D721Med (cell line): ENCODE results near the gene BCL2L12.

Experiments used
- DNase-seq: peaks from one replicate; pipeline ENCODE4 v3.0.0; 2011; ENCODE audit warnings: low spot score; ENCODE audit not compliant: insufficient read length
- FAIRE-seq: peaks from 2 replicates; lab custom pipeline; 2011; peaks lifted over from hg19 to GRCh38; lab: Jason Lieb, UNC
- TF ChIP-seq, protein P1 (sequence below): IDR thresholded peaks from 2 replicates; pipeline ENCODE4 v1.5.1; 2012; ENCODE audit warnings: mild to moderate bottlenecking, control low read depth; ENCODE audit not compliant: insufficient read depth; ENCODE audit errors: missing control alignments

The BCL2L12 gene

DNA sequence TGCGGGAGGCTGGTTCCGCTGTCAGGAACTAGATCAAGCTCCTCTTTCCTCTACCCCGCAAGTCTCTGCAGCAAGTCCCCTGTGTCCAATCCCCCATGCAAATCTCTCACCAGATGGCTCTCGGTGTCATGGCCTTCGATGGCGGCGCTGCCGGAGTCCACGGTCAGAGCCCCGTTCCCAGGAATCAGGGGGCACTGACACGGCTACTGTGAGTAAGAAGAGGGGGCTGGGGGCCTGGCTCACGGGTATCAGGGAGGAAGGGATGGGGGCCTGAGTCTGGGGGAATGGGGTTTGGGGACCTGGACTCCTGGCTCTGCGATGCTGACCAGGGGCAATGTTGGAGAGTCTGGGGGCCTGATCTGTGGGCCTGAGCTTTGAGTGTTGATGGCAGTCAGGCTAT is 19.7 kb upstream of the BCL2L12 start:
- TF ChIP-seq, protein P1, sequence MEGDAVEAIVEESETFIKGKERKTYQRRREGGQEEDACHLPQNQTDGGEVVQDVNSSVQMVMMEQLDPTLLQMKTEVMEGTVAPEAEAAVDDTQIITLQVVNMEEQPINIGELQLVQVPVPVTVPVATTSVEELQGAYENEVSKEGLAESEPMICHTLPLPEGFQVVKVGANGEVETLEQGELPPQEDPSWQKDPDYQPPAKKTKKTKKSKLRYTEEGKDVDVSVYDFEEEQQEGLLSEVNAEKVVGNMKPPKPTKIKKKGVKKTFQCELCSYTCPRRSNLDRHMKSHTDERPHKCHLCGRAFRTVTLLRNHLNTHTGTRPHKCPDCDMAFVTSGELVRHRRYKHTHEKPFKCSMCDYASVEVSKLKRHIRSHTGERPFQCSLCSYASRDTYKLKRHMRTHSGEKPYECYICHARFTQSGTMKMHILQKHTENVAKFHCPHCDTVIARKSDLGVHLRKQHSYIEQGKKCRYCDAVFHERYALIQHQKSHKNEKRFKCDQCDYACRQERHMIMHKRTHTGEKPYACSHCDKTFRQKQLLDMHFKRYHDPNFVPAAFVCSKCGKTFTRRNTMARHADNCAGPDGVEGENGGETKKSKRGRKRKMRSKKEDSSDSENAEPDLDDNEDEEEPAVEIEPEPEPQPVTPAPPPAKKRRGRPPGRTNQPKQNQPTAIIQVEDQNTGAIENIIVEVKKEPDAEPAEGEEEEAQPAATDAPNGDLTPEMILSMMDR = no peak
- no peak for DNase-seq
- FAIRE-seq = no peak

DNA sequence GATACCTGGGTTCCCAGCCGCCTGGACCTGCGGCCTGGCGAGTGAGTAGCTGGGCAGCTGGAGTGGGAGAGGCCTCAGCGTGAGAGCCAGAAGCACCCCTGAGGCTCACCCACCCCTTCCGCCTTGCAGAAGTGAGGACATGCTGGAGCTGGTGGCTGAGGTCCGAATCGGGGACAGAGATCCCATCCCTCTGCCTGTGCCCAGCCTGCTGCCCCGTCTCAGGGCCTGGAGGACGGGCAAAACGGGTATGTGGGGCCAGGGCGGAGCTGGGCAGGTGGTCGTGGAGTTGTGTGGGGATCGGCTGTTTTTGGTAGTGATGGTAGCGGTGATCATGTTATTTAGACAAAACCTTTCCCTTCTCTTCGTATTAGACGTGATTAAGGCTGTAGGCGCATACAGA is 19.1 kb upstream of the BCL2L12 start:
- FAIRE-seq = no peak
- TF ChIP-seq, protein P1 = no peak
- no peak for DNase-seq

DNA sequence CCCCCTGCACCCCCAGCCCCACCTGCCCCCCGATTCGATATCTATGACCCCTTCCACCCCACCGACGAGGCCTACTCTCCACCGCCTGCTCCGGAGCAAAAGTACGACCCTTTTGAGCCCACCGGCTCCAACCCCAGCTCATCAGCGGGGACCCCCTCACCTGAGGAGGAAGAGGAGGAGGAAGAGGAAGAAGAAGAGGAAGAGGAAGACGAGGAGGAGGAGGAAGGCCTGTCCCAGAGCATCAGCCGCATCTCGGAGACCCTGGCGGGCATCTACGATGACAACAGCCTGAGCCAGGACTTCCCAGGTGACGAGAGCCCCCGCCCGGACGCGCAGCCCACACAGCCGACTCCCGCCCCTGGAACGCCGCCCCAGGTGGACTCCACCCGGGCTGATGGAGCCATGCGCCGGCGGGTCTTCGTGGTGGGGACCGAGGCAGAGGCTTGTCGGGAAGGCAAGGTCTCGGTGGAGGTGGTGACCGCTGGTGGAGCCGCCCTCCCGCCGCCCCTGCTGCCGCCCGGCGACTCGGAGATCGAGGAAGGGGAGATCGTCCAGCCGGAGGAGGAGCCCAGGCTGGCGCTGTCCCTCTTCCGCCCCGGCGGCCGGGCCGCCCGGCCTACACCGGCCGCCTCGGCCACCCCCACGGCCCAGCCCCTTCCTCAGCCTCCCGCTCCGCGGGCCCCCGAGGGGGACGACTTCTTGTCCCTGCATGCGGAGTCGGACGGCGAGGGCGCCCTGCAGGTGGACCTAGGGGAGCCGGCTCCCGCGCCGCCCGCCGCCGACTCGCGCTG is 14.5 kb upstream of the BCL2L12 start:
- TF ChIP-seq, protein P1 = no peak
- no peak for FAIRE-seq

DNA sequence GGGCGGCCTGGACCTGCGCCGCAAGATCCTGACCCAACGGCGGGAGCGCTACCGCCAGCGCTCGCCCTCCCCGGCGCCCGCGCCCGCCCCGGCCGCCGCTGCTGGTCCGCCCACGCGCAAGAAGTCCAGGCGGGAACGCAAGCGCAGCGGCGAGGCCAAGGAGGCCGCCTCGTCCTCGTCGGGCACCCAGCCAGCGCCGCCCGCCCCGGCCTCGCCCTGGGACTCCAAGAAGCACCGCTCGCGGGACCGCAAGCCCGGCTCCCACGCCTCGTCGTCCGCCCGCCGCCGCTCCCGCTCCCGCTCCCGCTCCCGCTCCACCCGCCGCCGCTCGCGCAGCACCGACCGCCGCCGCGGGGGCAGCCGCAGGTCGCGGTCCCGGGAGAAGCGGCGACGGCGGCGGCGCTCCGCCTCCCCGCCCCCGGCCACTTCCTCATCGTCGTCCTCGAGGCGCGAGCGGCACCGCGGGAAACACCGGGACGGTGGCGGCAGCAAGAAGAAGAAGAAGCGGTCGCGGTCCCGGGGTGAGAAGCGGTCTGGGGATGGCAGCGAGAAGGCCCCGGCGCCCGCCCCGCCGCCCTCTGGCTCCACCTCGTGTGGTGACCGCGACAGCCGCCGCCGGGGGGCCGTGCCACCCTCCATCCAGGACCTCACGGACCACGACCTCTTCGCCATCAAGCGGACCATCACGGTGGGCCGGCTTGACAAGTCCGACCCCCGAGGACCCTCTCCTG is 13.7 kb upstream of the BCL2L12 start:
- TF ChIP-seq, protein P1 = no peak
- no peak for FAIRE-seq
- DNase-seq = no peak

More for the DNA sequence above, 14.5 kb upstream of the BCL2L12 start:
- no peak for DNase-seq

DNA sequence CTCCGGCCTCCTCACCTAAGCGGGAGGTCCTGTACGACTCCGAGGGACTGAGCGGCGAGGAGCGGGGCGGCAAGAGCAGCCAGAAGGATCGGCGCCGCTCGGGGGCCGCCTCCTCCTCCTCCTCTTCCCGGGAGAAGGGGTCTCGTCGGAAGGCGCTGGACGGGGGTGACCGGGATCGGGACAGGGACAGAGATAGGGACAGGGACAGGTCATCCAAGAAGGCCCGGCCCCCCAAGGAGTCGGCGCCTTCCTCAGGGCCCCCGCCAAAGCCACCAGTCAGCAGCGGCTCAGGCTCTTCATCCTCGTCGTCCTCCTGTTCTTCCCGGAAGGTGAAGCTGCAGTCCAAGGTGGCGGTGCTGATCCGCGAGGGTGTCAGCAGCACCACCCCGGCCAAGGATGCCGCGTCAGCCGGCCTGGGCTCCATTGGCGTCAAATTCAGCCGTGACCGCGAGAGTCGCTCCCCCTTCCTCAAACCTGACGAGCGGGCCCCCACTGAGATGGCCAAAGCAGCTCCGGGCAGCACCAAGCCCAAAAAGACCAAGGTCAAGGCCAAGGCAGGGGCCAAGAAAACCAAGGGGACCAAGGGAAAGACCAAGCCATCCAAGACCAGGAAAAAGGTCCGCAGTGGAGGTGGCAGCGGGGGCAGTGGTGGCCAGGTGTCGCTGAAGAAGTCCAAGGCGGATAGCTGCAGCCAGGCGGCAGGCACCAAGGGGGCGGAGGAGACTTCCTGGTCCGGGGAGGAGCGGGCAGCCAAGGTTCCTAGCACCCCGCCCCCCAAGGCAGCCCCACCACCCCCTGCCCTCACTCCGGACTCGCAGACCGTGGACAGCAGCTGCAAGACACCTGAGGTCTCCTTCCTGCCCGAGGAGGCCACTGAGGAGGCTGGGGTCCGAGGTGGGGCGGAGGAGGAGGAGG is 12.9 kb upstream of the BCL2L12 start:
- no peak for DNase-seq
- TF ChIP-seq, protein P1 = no peak
- no peak for FAIRE-seq

DNA sequence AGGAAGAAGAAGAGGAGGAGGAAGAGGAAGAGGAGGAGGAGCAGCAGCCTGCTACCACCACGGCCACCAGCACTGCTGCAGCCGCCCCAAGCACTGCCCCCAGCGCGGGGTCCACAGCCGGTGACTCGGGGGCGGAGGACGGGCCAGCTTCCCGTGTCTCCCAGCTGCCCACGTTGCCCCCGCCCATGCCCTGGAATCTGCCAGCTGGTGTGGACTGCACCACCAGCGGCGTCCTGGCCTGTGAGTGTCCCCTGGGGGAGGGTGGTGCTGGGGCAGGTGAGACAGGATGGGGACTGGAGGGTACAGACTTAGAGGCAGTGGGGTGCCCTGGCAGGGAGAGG is 12.3 kb upstream of the BCL2L12 start:
- FAIRE-seq (no peak), DNase-seq (no peak)
- TF ChIP-seq, protein P1 = no peak
